ENCODE data around the gene SH3GLB1. TPM values are rescaled to one million over a fixed set of nuclear protein-coding genes. Genes with fewer than 3 reads are reported as not detected.

The SH3GLB1 gene
- total RNA-seq, 1 experiment from 2014 or later, result 42.4 TPM

DNA sequence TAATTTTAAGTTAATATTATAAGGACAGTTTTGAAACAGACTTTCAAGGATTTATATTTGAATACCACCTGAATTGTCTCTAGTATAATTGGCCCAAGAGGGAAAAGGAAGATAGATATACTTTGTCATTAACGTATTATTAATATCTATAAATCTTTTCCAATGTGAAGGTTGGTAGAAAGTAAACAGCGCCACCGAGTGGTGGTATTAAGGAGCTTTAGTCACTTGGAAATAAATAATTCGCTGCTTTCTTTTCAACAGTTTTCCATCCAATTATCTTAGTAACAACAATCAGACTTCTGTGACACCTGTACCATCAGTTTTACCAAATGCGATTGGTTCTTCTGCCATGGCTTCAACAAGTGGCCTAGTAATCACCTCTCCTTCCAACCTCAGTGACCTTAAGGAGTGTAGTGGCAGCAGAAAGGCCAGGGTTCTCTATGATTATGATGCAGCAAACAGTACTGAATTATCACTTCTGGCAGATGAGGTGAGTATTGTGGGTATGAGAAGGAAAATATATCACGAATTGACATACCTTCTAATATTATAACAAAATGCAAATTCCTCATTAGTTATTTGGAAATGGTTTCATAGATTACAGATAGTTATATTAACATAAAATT, 37.7 kb downstream of the SH3GLB1 start:
- intact Hi-C loops (cut with micrococcal nuclease), result loop anchor here (1.0 to 2.0 kb wide), 2 partner anchors 267 to 362 kb away; no protein-coding TSS in a partner anchor
- Histone ChIP-seq H3K36me3 (ENCODE audit: control insufficient read depth in 1 of 2, insufficient read depth in 2 of 2, low read length in 2 of 2) (peaks cover under 1 to 14% of the 10 kb centered on the region in 2 experiments; a peak in 3 of 4 replicates), H3K9me3 (ENCODE audit: control insufficient read depth in 1 of 2, insufficient read depth in 1 of 2, low read depth in 1 of 2, low read length in 2 of 2) (no peaks in the 10 kb centered on the region), H4K20me1 (ENCODE audit: insufficient read depth) (no peaks in the 10 kb centered on the region), H3K4me1 (ENCODE audit: control insufficient read depth in 1 of 2, insufficient read depth in 2 of 2, low read length in 2 of 2) (no peaks in the 10 kb centered on the region), H2AFZ (ENCODE audit: low read depth, low read length, poor library complexity, severe bottlenecking) (no peak overlapping the region), H3K27me3 (ENCODE audit: insufficient read depth, low read length) (no peaks in the 10 kb centered on the region), H3K4me2 (ENCODE audit: low read length) (no peak overlapping the region), H3K27ac (ENCODE audit: low read depth, low read length) (no peak overlapping the region), H3K4me3 (replicated peaks in 1 of 2; ENCODE audit: low read depth in 1 of 2, low read length in 2 of 2) (no peak overlapping the region), H3K9me2 (ENCODE audit: insufficient read depth) (no peaks in the 10 kb centered on the region), H3K9ac (ENCODE audit: low read length) (no peak overlapping the region), H3K79me2 (ENCODE audit: insufficient read depth, low read length) (no peaks in the 10 kb centered on the region)
- ChIA-PET RAD21 (ENCODE audit: low non-redundant PET in 1 of 2, low total read pairs in 2 of 2, uncharacterized antibody in 2 of 2, unreplicated experiment in 2 of 2) (no interaction called here), POLR2A (no interaction called here), CTCF (interaction anchor here (0.6 to 3.3 kb wide), 15 partner anchors 8 to 362 kb away, joined by 3 to 20 read pairs (median 4); partner anchors contain the start of genes HS2ST1, SELENOF and SH3GLB1)
- TF ChIP-seq, protein P1, sequence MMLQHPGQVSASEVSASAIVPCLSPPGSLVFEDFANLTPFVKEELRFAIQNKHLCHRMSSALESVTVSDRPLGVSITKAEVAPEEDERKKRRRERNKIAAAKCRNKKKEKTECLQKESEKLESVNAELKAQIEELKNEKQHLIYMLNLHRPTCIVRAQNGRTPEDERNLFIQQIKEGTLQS (IDR thresholded peaks at IDR 0.05), result no peak
- TF ChIP-seq, protein P2, sequence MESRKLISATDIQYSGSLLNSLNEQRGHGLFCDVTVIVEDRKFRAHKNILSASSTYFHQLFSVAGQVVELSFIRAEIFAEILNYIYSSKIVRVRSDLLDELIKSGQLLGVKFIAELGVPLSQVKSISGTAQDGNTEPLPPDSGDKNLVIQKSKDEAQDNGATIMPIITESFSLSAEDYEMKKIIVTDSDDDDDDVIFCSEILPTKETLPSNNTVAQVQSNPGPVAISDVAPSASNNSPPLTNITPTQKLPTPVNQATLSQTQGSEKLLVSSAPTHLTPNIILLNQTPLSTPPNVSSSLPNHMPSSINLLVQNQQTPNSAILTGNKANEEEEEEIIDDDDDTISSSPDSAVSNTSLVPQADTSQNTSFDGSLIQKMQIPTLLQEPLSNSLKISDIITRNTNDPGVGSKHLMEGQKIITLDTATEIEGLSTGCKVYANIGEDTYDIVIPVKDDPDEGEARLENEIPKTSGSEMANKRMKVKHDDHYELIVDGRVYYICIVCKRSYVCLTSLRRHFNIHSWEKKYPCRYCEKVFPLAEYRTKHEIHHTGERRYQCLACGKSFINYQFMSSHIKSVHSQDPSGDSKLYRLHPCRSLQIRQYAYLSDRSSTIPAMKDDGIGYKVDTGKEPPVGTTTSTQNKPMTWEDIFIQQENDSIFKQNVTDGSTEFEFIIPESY (IDR thresholded peaks at IDR 0.05; ENCODE audit: extremely low read depth, insufficient replicate concordance, low read length), result no peak
- no peak for TF ChIP-seq ZNF274 (IDR thresholded peaks at IDR 0.05; ENCODE audit: low read depth, low read length)
- TF ChIP-seq, protein P3, sequence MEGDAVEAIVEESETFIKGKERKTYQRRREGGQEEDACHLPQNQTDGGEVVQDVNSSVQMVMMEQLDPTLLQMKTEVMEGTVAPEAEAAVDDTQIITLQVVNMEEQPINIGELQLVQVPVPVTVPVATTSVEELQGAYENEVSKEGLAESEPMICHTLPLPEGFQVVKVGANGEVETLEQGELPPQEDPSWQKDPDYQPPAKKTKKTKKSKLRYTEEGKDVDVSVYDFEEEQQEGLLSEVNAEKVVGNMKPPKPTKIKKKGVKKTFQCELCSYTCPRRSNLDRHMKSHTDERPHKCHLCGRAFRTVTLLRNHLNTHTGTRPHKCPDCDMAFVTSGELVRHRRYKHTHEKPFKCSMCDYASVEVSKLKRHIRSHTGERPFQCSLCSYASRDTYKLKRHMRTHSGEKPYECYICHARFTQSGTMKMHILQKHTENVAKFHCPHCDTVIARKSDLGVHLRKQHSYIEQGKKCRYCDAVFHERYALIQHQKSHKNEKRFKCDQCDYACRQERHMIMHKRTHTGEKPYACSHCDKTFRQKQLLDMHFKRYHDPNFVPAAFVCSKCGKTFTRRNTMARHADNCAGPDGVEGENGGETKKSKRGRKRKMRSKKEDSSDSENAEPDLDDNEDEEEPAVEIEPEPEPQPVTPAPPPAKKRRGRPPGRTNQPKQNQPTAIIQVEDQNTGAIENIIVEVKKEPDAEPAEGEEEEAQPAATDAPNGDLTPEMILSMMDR (IDR thresholded peaks at IDR 0.05 in 2 of 3, conservative IDR thresholded peaks at IDR 0.05 in 1 of 3; ENCODE audit: borderline replicate concordance in 1 of 3, insufficient read depth in 1 of 3, low read depth in 2 of 3, low read length in 2 of 3), result peak; percentile 53 to 80 (median 75); a peak in 5 of 6 replicates
- peak; percentile 69 for TF ChIP-seq RAD21 (IDR thresholded peaks at IDR 0.05; ENCODE audit: low read depth)
- no peak for TF ChIP-seq ELF1 (IDR thresholded peaks at IDR 0.05; ENCODE audit: borderline replicate concordance, low read depth)
- DNase-seq (ENCODE audit: low read depth, low spot score) (peak; percentile 34), ATAC-seq (no peak)
- no TSS peak for BruUV-seq (replicated peaks)
